Endometrial microvascular endothelial cells (primary cell): Measurements from ENCODE around the gene INPP5E. TPM values are rescaled to one million over a fixed set of nuclear protein-coding genes. Genes with fewer than 3 reads are reported as not detected.

Source experiments
- in situ Hi-C: cut with HindIII; loops from 2 replicates; pipeline ENCODE4 v1.10.0; 2017; ENCODE audit warnings: low sequenced_read_pairs, low pct_unique_long_range_greater_than_20kb; ENCODE audit errors: inconsistent ontology term
- total RNA-seq: library from RNA; depleted of rRNA; stranded (reverse); fragments of >200 nt; gene quantifications from one replicate; pipeline ENCODE4 v1.2.3, GENCODE V29; 2015; ENCODE audit errors: inconsistent ontology term

The INPP5E gene
- total RNA-seq, 1 donor from 2014 or later = 12.0 TPM

DNA sequence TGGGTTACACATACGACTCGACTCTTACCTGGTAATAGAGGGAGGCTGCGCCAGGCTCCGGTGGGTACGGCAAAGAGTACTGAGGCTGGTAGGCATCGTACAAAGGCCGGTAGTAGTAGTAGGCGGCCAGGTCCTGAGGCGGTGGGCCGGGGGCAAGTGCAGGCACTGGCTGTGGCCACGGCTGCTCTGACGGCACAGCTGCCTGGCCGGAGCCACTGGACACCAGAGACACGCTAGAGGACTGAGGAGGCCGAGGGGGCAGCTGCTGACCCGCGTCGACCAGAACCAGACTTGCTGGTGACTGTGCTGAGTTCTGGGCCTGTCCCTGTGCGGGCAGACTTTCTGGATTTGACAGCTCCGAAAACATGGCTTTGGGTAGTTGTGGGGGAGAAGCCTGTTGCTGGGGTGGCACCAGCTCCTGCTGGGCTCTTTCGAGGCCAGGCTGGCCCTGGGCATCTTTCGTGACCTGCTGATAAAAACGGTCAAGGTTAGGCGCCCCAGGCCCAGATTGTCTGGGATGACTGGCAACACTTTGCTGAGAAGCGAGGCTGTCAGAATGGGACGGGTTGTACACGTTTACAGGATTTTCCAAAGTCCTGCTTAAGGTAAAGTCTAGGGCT lies 34.5 kb upstream of the INPP5E start:
- in situ Hi-C loops = no loop called here

DNA sequence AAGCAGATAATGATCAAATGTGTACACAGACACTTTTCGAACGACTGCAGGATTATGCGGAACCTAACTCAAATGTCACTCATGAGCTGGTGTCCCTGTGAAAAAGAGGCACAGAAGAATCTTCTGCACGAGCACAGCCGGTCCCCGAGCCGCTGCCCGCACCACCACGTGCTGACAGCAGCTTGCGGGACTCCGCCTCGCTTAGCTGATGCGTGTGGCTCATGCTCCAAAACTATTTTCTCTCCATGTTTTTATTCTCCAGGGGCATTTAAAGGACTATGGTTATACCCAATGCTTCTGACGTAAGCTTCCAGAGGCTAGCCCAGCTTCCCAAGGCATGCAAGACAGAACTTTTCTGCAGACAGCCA lies 33.7 kb upstream of the INPP5E start:
- in situ Hi-C loops = no loop called here

DNA sequence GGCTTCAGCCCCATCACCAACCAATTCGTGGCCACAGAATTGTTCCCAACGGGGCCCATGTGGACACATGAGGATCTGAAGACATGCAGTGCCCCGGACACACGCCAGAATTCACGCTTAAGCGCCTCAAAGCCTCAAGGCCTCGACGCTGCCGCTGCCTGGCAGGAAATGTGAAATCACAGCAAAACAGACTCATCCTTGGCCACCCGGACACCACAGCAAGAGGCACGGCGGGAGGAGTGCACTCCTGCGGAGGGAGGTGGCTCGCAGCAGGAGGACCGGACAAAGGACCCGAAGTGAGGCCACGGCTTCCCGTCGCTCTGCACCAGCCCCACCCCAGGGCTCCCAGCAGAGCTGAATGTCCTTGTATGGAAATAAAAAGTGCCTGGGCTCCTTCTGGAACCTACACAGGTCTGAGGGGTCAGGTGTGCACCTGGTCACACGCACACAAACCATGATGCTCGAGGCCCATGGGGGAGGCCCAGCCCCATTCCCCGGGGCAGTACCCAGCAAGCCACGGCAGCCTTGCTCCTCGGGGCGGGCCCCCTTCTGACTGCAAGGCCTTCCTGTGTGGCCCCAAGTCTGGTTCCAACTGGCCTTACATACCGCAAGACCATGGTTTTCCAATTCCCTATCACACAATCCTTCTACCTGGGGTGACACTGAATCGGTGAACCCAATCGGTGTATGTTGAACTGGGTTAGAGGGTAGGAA lies 33.2 kb upstream of the INPP5E start:
- in situ Hi-C loops = no loop called here

DNA sequence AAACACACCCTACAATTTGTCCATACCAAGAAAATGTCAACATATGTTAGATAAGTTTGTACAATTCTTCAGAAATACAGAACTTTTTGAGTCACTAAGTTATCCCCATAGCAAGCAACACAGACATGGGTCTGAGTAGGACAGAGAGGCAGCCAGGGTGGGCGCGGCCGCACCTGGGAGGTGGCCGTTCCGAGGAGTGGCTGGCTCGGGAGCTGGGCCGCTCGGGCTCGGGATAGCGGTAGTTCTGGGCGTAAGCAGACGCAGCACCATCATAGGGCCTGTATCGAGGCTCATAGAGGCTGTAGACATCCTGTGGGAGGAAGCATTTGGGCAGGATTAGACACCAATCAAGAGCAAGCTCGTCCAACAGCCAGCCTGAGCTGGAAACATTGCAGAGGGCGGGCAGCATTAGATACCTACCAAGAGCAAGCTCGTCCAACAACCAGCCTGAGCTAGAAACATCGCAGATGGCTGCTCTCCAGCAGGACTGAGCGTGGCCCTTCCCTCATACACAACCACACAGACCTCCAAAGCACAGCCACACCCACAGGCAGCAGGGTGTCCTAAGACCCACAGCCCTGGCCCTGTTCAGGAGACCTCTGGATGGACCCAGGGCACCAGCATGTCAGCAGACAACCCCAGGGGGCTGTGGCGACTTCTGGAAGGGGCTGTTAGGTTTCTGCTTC lies 32.3 kb upstream of the INPP5E start:
- in situ Hi-C loops = no loop called here

DNA sequence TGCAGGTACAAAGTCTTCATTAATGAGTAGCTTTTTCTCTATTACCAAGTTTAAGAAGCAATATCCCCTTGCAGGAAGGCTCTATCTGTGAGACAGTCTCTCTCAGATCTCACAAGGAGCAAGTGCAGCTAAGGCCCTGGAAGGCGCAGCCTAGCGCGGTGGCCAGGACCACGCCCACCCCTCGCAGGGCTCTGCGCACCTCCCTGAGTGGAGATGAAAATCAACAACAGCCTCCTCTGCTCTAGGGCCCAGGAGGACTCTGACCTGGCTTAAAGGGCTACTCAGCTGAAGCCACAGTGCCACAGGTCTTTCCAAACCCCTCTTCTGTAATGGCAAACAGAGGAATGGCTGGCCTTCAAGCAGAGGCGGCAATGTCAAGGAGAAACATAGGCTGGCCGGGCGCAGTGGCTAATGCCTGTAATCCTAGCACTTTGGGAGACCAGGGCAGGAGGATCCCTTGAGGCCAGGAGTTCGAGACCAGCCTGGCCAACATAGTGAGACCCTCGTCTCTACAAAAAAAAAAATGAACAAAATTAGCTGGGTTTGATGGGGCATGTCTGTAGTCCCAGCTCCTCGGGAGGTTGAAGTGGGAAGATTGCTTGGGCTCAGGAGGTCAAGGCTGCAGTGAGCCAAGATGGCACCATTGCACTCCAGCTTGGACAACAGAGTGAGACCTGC lies 31.3 kb upstream of the INPP5E start:
- in situ Hi-C loops = no loop called here

DNA sequence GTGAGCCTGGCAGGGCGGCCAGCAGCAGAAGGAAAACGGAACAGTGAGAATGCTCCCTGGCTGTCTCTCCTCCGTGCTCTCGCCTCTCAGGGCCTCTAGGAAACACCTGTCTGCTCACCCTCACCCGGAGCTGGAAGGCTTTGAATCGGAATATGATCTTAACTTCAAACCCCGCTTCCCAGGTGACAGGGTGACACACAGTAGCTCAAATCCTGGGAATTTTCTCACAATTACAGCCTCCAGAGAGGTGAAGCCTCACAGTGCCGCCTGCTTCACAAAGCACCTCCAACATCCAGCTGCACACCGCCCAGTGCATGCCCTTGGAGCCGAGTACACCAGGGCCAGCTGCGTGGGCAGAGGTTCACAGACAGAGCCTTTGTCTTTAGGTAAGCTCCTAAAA lies 30.7 kb upstream of the INPP5E start:
- in situ Hi-C loops = no loop called here

DNA sequence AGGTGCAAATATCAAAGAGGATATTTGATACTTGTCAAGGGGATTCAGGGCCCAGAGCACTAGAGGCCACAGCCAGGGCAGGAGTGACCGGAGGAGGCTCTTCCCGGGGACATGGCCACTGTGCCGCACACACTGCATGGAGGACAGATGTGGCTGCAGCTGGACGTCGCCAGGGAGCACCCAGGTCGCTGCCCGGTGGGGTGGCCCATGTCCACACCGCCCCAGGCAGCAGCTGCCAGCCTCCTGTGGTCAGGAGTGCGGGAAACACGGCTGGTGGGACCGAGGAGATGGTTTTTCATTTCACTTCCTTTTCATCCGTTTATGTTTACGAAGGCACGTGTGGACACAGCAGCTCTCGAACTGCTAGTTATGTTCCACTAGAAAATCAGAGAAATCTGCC lies 28.1 kb upstream of the INPP5E start:
- in situ Hi-C loops = no loop called here

DNA sequence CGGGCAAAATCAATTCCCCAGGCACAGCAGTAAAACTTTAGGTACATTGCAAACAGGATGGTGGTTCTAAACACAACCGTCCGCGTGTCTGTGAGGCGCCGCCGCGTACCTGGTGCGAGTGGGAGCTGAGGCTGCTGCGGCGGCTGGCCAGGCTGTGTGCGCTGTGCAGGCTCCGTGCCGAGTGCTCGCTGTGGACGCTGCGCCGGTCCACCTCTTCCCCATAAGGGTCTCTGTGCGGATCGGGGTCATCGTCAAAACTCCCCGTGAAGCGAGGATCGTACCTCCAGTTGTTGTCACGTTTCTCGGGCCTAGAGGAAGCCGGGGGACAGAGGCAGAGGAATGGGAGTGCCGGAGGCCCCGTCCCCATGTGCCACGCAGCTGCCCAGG lies 26.5 kb upstream of the INPP5E start:
- in situ Hi-C loops = no loop called here

DNA sequence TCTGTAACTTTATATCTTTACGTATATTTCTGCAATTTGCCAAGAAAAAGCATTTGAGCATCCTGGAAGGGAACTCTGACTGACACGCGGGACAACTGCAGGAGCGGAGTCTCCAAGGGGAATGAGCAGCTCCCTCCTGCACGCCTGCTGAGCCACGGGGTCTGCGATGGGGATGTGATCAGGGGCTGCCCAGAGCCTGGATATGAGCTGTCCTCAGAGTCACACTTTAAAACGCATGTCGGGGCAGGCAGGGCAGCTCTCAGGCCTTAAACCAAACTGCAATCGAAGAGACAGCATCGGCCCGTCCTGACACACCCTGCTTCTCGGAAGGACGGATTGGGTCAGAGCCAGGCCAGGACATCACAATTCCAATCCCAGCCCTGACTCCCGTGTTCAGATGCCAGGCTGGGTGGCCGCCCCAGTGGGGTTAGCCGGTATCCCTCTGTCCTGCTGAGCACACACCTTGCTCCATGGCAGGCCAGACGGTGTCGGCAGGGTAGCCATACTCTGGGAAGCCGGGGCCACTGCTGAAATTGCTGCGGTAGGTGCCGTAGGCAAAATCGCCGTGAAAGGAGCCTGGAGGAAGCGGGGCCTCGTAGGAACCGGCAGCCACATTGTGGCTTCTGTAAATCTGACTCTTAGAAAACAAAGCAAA lies 26.0 kb upstream of the INPP5E start:
- in situ Hi-C loops = no loop called here

DNA sequence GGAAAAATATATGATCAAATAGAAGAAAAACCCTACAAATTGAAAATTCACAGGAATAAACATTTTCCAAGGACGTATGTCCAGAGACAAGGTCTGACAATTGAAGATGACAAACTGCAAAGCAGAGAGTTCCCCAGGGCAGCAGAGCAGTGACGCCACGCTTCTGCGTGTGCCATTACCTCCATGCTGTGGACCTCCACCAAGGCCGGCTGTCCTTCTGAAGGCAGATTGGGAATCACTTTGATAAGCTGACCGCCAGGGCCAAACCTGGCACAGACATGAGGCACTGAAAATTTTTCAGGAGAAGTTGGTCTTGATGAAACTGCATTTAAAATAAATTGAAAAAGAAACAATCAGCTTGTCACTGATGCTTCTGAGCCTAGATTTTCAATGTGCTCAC lies 24.6 kb upstream of the INPP5E start:
- in situ Hi-C loops = no loop called here

DNA sequence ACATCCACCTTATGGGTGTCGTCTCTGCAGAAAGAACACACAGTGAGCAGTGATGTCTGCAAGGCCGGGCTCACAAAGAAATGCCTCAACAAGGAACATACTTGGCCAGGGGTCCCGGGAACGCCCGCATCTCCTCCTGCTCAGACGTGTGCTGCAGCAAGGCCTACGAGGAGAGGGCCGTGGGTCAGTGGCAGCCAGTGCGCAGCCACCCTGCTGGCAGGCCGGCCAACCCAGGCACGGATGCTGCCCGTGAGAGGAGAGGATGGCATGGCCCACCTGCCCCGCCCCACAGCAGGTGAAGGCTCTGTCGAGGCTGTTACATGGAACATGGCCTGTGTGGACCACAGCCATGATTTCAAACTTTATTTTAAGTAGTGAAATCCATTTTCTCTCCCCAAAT lies 23.9 kb upstream of the INPP5E start:
- in situ Hi-C loops = no loop called here

DNA sequence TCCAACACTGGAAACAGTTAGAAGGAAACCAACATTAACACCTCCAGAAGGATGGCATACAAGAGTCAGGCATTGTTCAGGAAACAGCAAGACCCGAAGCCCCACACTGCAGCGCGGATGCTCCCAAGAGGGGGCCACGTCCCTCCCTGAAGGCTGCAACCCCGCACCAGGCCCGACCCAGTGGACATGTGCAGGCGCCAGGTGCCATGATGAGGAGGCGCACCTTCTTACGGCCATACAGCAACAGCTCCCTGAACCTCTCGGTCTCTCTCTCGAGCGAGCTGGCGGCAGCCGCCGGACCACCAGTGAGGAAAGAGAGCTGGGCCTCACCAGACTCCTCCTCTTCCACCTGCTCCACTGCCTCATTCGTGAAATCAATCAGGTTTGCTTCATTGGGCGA lies 23.0 kb upstream of the INPP5E start:
- in situ Hi-C loops = no loop called here

DNA sequence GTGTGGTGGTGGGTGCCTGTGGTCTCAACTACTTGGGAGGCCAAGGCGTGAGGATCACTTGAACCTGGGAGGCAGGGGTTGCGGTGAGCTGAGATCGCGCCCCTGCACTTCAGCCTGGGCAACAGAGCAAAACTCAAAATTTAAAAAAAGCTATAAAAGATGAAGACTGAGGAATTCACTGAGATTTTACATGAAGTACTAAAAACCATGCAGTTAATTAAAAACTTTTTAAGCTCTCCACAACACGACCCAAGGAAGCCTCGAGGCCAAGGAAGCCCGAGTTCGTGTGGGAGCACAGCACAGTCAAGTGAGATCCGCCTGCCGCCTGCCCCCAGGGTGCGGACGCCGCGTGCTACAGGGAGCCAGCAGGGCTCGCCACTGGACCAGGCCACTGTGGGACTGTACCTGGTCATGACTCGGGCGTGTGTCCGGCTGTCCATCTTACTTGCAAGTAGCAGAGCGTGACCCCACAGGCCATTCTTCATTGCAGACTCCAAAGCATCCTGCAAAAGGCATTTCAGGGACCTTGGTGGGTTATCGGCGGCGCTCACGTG lies 21.2 kb upstream of the INPP5E start:
- in situ Hi-C loops = no loop called here

DNA sequence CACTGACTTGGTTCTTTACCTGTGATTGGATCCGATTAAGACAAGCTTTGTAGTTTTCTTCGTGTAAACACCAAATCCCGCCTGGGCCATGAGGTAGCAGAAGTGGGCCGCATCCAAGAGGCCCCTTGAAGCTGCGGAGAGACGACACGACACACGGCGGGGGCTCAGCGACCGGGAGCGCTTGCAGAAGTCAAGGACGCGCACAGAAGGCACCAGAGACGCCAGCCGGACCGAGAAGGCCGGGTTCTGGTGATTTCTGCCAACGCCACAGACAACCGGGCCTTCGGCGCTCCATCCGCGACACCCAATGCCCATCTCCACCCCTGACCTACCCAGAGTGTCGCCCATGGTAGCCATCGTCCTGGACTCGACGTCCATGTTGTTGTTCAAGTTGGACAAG lies 19.8 kb upstream of the INPP5E start:
- in situ Hi-C loops = no loop called here

DNA sequence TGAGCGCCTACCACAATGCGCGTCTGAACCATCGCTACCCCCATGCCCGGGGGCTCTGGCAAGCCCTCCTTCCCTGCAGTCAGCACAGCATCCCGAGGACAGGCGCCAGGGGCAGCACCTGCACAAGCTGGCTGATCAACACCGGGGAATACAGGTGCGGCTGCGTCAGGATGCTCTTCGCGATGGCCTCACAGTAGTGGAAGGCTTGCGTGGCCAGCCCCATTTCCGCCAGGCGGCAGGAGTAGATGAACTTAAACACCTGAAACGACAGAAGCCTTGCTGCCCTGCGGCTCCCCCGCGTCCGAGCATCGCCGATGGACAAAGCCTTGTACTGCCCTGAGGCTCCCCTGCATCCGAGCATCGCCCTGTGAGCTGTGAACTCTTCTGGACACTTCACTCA lies 17.7 kb upstream of the INPP5E start:
- in situ Hi-C loops = no loop called here

DNA sequence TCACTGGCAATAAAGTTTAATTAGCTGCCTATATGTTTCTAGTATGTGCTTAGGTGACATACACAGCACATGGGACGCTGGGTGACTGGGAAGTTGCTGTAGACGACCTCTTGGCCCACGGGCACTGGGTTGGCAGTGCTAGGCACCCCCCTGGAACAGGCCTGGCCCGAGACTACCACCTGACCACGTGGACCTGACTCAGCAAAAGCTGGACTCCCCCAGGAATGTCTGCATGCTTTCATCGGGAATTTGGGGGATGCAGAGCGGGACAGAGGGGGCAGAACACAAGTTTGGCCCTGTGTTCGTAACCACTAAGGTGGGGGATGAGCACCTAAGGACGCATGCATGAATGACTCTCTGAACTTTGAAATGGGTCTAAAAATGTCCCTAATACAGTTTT lies 16.6 kb upstream of the INPP5E start:
- in situ Hi-C loops = no loop called here

DNA sequence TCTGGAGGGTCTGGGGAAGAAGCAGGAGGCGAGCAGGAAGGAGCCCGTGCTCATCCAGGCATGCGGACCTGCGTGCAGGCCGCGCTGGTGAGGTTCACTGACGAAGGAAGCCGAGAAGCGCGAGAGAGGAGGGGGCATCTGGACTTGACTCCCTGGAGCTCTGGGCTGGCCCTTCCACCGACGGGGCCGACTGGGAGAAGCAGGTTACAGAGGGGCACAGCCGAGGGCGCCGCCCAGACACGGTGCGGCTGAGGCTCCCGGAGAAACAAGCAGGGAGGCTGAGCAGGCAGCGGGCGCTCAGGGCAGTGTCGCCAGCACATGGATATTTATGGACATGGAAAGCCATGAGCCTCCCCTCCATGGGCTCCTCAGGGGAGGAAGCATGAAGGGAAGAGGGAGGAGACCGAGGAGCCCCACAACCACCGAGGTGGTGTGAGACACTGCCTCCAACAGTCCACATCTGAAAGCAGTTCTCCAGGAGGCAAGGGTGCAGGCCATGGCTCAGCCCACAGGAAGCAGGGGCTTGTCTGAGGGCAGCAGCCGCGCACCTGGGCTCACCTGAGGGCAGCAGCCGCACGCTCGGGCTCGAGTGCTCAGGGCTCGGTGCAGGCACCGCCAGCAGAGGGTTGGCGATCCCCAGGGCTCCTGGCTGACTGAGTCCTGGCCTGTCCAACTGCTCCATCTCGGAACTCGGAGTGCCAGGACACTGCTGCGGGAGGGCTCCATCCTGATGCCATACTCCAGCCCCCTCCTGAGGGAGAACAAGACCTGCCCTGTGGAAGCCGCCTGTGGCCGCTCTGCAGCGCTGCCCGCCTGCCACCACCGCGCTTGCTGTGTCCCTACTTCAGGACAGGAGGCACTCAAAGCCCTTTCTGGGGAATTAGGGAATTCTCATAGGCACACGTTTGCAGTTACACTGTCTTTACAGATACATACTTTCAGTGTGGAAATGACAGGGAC lies 15.7 kb upstream of the INPP5E start:
- in situ Hi-C loops = no loop called here
